Measurements from ENCODE around the gene LYG2. TPM values are rescaled to one million over a fixed set of nuclear protein-coding genes. Genes with fewer than 3 reads are reported as not detected.
"Not testable (repeated sequence)": the region's sequence is repeated elsewhere in the genome, so short reads cannot be mapped to it uniquely, and the experiment has no call there.

Gene LYG2, protein sequence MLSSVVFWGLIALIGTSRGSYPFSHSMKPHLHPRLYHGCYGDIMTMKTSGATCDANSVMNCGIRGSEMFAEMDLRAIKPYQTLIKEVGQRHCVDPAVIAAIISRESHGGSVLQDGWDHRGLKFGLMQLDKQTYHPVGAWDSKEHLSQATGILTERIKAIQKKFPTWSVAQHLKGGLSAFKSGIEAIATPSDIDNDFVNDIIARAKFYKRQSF
- total RNA-seq, result not detected

DNA sequence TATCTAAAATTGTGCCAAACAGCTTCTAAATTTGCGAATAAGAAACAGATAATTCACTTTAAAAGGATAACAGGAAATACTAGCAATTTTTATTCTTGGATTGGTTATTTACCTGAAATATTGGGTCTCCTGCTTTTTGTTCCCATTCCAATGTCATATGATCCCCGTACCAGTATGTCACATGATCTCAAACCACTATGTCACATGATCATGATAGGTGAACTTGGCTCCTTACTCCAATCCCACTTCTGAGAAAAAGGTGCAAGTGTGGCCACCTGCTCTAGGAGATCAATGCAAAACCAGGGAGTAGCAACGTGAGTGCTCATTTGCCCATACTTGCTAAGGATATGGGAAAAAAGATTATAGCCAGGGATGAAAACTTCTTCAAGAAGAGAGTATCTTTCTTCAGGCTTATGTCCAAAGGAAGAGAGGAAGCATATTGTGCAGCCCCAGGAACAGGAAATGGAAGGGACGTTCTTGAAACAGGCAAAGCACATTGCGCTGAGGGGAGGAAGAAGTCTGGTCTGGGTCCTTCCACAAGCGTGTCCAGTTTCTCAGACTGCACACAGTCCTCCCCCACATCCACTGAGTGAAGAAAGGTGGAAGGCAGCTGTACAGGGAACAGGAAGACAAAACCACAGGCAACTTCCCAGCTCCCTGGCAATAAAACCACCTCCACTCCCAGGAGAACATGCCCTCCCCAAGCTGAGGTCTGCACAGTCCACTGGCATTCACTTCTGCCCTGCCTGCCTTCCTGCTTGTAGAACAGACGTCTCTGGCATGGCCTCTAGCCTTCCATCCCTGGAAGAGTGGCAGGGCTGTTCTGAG, at the start of gene LYG2:
TSS of gene LYG2 (minus strand) at position 176 of the 828 bp plus-strand sequence. CDS start 1,406 bp downstream, outside the sequence.
- Mint-ChIP-seq H3K4me3 (no peak within 1 kb of the TSS), H3K27ac (no peak within 1 kb of the TSS)
- ATAC-seq, result no peak

DNA sequence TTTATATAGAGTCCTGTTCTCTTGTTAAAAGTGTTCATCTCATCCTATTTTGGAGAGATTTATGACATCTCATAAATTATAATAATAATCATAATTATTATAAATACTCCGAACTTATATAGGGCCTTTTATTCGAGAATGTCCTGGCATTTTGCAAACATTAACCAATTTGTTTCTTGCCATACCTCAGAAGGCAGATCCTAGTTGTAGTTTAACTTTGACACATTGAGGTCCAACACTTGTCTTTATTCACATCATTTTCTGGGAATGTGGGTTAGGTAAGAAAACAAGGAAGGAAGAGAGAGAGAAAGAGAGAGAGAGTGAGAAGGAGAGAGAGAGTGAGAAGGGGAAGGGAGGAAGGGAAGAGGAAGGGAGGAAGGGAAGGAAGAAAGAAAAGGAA, 45.6 kb upstream of the LYG2 start, which contains the start of gene LYG1:
TSS of gene LYG1 (minus strand) at position 101 of the 400 bp plus-strand sequence. CDS start 5,527 bp downstream, outside the sequence.
- H3K36me3 Mint-ChIP-seq; H3K27ac Mint-ChIP-seq; H3K4me1 Mint-ChIP-seq (ENCODE audit: low read depth in 2 of 2); ATAC-seq; DNase-seq (ENCODE audit: low spot score); H3K4me3 Mint-ChIP-seq; H3K27me3 Mint-ChIP-seq; H3K9me3 Mint-ChIP-seq: not testable (repeated sequence)

More for the DNA sequence above, at the start of gene LYG2:
- H3K36me3 Mint-ChIP-seq, result no peaks in the 10 kb centered on the region
- DNase-seq (ENCODE audit: low spot score), result no peak
- no peaks in the 10 kb centered on the region for H3K27me3 Mint-ChIP-seq
- H3K4me1 Mint-ChIP-seq (ENCODE audit: low read depth in 2 of 2), result no peaks in the 10 kb centered on the region
- no peaks in the 10 kb centered on the region for H3K9me3 Mint-ChIP-seq

DNA sequence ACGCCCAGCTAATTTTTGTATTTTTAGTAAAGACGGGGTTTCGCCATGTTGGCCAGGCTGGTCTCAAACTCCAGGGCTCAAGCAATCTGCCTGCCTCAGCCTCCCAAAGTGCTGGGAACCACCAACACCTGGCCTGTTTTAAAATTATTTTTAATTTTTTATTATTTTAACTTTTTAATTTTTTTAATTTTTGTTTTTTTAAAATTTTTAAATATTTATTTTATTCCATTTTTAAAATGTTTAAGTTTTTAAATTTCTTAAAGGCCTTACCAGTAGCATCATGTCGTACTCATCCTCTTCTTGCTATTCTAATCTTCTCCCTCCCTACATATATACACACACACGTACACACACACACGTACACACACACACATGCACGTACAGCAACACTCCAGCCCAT, 44.1 kb upstream of the LYG2 start:
- DNase-seq (ENCODE audit: low spot score), result no peak

DNA sequence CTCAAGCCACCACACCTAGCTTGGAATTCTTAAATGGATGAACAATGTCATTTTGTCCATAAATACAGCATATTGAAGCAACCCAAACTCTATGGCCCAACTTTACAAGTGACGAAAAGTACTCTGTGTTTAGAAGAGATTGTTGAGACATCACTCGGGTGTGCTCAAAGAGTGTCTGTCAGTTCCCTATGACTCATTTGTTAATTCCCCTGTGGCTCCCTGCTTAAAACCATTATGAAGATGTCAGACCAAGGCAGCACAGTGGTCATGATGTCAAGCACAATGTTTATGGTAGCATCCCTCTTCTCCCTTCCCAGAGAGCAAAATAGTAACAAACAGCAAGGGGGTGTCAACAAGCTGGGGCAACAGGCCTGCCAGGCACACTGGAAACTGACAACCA, 42.5 kb upstream of the LYG2 start:
- H3K4me3 Mint-ChIP-seq, result no peak overlapping the region
- DNase-seq (ENCODE audit: low spot score) (no peak), ATAC-seq (no peak)
- H3K27ac Mint-ChIP-seq, result no peak overlapping the region
- no peaks in the 10 kb centered on the region for H3K36me3 Mint-ChIP-seq
- no peaks in the 10 kb centered on the region for H3K9me3 Mint-ChIP-seq
- H3K27me3 Mint-ChIP-seq, result no peaks in the 10 kb centered on the region
- H3K4me1 Mint-ChIP-seq (ENCODE audit: low read depth in 2 of 2), result peaks cover 0 to 3% of the 10 kb centered on the region in 2 donors

More for the DNA sequence above, 44.1 kb upstream of the LYG2 start:
- H3K9me3 Mint-ChIP-seq, result no peaks in the 10 kb centered on the region
- no peak overlapping the region for H3K4me3 Mint-ChIP-seq
- peaks cover 0 to 3% of the 10 kb centered on the region in 2 donors for H3K4me1 Mint-ChIP-seq (ENCODE audit: low read depth in 2 of 2)
- H3K27me3 Mint-ChIP-seq, result no peaks in the 10 kb centered on the region
- no peaks in the 10 kb centered on the region for H3K36me3 Mint-ChIP-seq
- ATAC-seq, result no peak
- H3K27ac Mint-ChIP-seq, result no peak overlapping the region

DNA sequence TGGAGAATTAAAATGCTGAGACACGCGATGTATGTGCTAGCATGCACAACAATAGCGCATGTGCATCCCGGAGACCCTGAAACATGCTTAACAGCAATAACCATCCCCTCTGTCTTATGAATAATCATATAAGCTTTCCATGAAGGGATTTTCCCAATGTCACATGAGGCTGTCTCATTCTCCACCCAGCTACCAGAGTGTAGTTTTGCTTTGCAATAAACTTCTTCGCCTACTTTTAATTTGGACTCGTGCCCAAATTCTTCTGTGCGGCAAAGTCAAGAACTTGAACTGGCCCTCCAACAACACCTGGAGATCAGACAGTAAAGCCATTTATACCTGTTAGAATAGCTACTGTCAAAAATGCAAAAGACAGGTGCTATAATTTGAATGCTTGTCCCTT, 30.1 kb upstream of the LYG2 start:
- no peak for ATAC-seq
- Mint-ChIP-seq H3K4me3 (no peak overlapping the region), H3K4me1 (ENCODE audit: low read depth in 2 of 2) (no peaks in the 10 kb centered on the region)

DNA sequence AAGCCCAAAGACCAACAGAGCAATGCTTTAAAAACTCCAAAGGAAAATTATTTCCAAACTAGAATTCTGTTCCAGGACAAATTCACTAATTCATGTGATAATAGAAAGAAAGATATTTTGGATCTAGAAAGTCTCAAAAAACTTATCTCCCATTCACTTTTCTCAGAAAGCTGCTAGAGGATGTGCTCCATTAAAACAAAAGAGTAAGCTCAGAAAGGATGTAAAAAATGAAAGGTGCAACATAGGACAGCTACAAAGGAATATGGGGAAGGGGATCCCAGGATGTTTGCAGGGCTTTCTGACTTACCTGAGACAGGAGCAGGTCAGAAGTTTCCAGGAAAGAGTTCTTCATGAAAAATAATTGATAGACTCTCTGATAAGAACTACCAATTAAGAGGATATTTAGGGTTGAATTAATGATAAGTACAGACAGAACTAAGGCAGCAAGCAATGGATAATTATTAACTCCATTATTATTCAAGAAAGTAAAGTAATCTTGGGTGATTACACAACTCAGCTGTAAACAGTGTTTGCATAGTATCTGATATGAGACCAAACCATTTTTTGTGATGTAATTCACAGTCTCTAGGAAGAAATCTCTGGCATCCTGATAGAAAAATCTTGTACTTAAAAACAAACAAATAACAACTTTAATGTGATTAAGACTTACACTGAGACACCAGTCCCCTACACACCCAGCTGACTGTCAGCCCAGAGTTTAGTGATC, 24.7 kb upstream of the LYG2 start:
- H3K4me1 Mint-ChIP-seq (ENCODE audit: low read depth in 2 of 2), result no peaks in the 10 kb centered on the region
- peaks cover 25% of the 10 kb centered on the region for H3K36me3 Mint-ChIP-seq

More for the DNA sequence above, 30.1 kb upstream of the LYG2 start:
- Mint-ChIP-seq H3K27ac (no peak overlapping the region), H3K27me3 (no peaks in the 10 kb centered on the region), H3K9me3 (no peaks in the 10 kb centered on the region), H3K36me3 (peaks cover 11% of the 10 kb centered on the region)
- DNase-seq (ENCODE audit: low spot score), result no peak

DNA sequence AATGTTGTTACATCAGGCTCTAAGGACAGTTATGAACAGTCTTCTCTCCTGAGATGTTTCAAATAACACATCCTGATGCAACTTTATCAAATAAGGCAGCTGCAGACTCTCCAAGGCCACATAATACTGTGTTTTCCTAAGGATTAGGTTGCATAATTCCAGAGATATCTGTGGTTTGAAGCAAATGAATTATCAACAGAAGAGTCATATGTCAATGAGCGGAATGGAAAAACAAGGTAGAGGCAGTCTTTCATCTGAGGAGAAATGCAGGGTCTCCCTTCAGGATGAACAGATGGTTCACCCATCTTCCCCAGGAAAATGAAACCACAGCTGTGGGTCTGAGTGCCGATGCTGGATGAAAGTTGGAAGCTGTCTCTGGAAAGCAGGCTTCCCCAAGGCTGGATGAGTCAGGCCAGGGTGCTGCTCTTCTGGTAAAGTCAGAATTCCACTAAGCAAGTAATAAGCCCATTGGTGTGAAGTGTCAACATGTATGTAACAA, 23.4 kb upstream of the LYG2 start:
- Mint-ChIP-seq H3K4me1 (ENCODE audit: low read depth in 2 of 2) (no peaks in the 10 kb centered on the region), H3K27me3 (peaks cover 0 to 3% of the 10 kb centered on the region in 2 donors), H3K36me3 (peaks cover 25% of the 10 kb centered on the region), H3K27ac (no peak overlapping the region), H3K9me3 (peaks cover 4% of the 10 kb centered on the region), H3K4me3 (no peak overlapping the region)
- ATAC-seq (no peak), DNase-seq (ENCODE audit: low spot score) (no peak)

More for the DNA sequence above, 24.7 kb upstream of the LYG2 start:
- H3K4me3 Mint-ChIP-seq, result no peak overlapping the region
- H3K27me3 Mint-ChIP-seq, result peaks cover 0 to 3% of the 10 kb centered on the region in 2 donors
- peaks cover 4% of the 10 kb centered on the region for H3K9me3 Mint-ChIP-seq
- no peak for ATAC-seq
- no peak overlapping the region for H3K27ac Mint-ChIP-seq
- no peak for DNase-seq (ENCODE audit: low spot score)

DNA sequence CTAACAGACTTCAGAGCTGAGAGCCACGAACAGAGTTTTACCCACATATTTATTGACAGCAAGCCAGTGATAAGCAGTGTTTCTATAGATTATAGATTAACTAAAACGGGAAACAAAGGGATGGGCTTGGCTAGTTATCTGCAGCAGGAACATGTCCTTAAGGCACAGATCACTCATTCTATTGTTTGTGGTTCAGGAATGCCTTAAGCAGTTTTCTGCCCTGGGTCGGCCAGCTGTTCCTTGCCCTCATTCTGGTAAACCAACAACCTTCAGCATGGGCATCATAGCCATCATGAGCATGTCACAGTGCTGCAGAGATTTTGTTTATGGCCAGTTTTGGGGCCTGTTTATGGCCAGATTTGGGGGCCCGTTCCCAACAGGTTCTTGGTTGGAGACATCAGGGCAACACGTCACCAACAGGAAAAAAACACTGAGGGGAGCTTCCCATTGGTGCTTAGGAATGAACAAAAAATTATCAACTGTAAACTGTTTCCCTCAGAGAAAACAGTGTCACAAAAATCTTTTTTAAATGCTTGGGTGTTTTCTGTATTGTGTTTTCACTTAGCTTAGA, 22.8 kb upstream of the LYG2 start:
- not testable (repeated sequence) for ATAC-seq; H3K9me3 Mint-ChIP-seq; DNase-seq (ENCODE audit: low spot score); H3K4me1 Mint-ChIP-seq (ENCODE audit: low read depth in 2 of 2); H3K27ac Mint-ChIP-seq; H3K27me3 Mint-ChIP-seq; H3K4me3 Mint-ChIP-seq
- H3K36me3 Mint-ChIP-seq, result peaks cover 23% of the 10 kb centered on the region

DNA sequence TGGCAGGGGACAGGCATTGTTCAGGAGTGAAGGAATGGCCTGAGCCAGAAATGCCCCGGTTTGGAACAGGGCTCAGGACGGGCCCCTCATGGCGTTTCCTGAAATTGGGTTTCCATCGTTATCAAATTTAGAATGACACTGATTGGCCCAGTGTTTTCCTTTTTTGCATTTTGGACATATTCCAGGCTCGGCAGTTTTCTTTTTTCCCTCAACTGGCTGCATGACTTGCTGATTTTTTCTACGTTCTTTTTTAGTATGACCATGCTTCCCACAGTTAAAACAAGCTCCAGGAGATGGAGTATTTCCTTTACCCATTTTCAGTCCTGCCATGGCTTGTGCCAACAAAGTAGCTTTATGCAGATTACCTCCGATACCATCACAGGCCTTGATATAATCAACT, 20.4 kb upstream of the LYG2 start:
- no peak for DNase-seq (ENCODE audit: low spot score)
- H3K9me3 Mint-ChIP-seq, result peaks cover 8% of the 10 kb centered on the region
- no peak for ATAC-seq
- H3K36me3 Mint-ChIP-seq, result peaks cover 33% of the 10 kb centered on the region
- H3K4me3 Mint-ChIP-seq, result no peak overlapping the region
- no peak overlapping the region for H3K27ac Mint-ChIP-seq
- H3K27me3 Mint-ChIP-seq, result peaks cover 0 to 3% of the 10 kb centered on the region in 2 donors
- no peaks in the 10 kb centered on the region for H3K4me1 Mint-ChIP-seq (ENCODE audit: low read depth in 2 of 2)

DNA sequence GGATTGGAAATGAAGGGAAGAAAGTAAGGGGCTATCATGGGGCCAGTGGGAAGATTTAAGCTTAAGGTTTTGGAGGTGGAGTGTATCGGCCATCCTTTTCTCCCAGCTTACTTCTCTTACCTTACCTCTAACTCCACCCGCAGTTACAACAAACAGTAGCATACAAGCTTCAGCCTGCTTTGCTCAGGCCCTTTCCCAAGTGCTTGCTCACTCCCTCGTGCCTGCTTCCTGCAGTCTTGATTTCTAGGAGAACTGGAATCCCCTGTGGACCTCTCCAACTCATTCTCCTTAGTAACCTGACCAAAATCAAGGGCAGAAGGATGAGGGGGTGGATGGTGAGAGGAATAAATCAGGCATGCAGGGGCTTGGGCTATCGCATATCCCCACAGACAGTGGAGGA, 5.8 kb upstream of the LYG2 start:
- H3K36me3 Mint-ChIP-seq, result no peaks in the 10 kb centered on the region
- no peak for DNase-seq (ENCODE audit: low spot score)
- ATAC-seq, result no peak
- no peak overlapping the region for H3K27ac Mint-ChIP-seq
- H3K4me3 Mint-ChIP-seq, result no peak overlapping the region
- no peaks in the 10 kb centered on the region for H3K4me1 Mint-ChIP-seq (ENCODE audit: low read depth in 2 of 2)
- H3K27me3 Mint-ChIP-seq, result no peaks in the 10 kb centered on the region
- H3K9me3 Mint-ChIP-seq, result no peaks in the 10 kb centered on the region

DNA sequence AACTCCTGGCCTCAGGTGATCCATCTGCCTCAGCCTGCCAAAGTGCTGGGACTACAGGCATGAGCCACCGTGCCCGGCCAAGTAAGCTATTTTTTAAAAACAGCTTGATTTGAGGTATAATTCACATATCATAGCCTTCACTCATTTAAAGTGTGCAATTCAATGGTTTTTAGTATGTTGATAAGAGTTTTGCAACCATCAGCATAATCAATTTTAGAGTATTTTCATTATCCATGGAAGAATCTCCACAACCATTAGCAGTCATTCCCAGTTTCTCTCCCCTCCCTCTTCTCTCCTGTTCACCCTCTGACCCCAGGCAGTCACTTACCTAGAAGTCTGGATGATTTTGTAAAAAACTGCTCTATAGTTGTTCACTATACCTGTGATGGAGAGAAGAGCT, 4.7 kb upstream of the LYG2 start:
- DNase-seq (ENCODE audit: low spot score) (no peak), ATAC-seq (no peak)
- H3K4me3 Mint-ChIP-seq, result no peak overlapping the region
- H3K4me1 Mint-ChIP-seq (ENCODE audit: low read depth in 2 of 2), result no peaks in the 10 kb centered on the region
- H3K9me3 Mint-ChIP-seq, result no peaks in the 10 kb centered on the region
- no peak overlapping the region for H3K27ac Mint-ChIP-seq
- H3K36me3 Mint-ChIP-seq, result no peaks in the 10 kb centered on the region
- H3K27me3 Mint-ChIP-seq, result no peaks in the 10 kb centered on the region

DNA sequence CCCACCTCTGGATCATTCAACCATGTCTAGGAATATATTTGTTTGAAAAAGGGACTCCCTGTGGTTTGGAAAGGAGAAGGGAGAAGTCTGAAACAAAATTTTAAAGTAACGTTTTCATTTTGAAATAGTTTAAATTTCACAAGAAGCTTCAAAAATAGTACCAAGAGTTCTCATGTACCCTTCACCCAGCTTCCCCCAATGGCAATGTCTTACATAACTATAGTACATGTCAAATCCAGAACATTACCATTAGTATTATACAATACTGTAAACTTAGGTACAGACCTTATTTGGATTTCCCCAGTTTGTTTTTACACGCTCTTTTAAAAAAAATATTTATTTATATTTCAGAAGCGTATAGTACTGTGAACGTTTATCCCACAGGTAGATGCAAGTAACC, 4.0 kb upstream of the LYG2 start:
- no peaks in the 10 kb centered on the region for H3K4me1 Mint-ChIP-seq (ENCODE audit: low read depth in 2 of 2)
- H3K27me3 Mint-ChIP-seq, result no peaks in the 10 kb centered on the region
- H3K36me3 Mint-ChIP-seq, result no peaks in the 10 kb centered on the region
- H3K9me3 Mint-ChIP-seq, result no peaks in the 10 kb centered on the region
- DNase-seq (ENCODE audit: low spot score) (no peak), ATAC-seq (no peak)
- H3K27ac Mint-ChIP-seq, result no peak overlapping the region
- H3K4me3 Mint-ChIP-seq, result no peak overlapping the region

DNA sequence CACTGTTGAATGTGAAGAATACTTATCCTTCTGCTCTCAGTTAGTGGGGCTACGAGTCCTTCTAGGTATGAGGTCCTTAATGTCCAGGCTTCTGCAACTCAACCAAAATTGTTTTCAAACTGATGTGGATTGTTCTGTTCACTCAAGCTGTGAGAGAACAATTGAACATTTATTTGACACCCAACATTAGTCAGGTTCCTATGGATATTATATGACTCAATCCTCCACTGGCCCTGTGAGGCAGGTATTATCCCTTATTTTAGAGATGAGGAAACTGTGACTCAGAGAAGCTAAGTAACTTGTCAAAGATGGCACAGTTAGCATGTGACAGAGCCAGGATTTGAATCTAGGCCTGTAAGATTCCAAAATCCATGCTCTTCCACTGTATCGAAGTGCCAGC, 1.2 kb upstream of the LYG2 start:
- no peak overlapping the region for H3K4me3 Mint-ChIP-seq
- H3K9me3 Mint-ChIP-seq, result no peaks in the 10 kb centered on the region
- no peak overlapping the region for H3K27ac Mint-ChIP-seq
- H3K27me3 Mint-ChIP-seq, result no peaks in the 10 kb centered on the region
- H3K36me3 Mint-ChIP-seq, result no peaks in the 10 kb centered on the region
- DNase-seq (ENCODE audit: low spot score), result no peak
- no peaks in the 10 kb centered on the region for H3K4me1 Mint-ChIP-seq (ENCODE audit: low read depth in 2 of 2)
- ATAC-seq, result no peak

Measured in natural killer cell treated with Interleukin-12 subunit alpha and Interleukin-12 subunit beta and Interleukin-15 and Interleukin-18, amount 100 ng/mL, for 72 hours (primary cell).